WTC11 (cell line): ENCODE results near the gene RPS18. TPM values are rescaled to one million over a fixed set of nuclear protein-coding genes. Genes with fewer than 3 reads are reported as not detected.

Experiments
- AR ChIP-seq: fragments of 250-450 bp; sonication (Bioruptor Pico); IDR thresholded peaks from 2 replicates; pipeline ENCODE4 v1.9.0; 2021; ENCODE audit warnings: mild to moderate bottlenecking
- ATF2 ChIP-seq: sonication (generic); formaldehyde crosslinking; IDR thresholded peaks from 2 replicates; pipeline ENCODE4 v1.8.1; 2022; ENCODE audit warnings: low read depth, missing genetic modification reagents, borderline replicate concordance
- CREB1 ChIP-seq: sonication (generic); formaldehyde crosslinking; IDR thresholded peaks from 2 replicates; pipeline ENCODE4 v1.8.0; 2023; ENCODE audit warnings: mild to moderate bottlenecking, missing genetic modification reagents
- CREM ChIP-seq: sonication (generic); formaldehyde crosslinking; IDR thresholded peaks from 2 replicates; pipeline ENCODE4 v1.8.1; 2022; ENCODE audit warnings: mild to moderate bottlenecking, missing genetic modification reagents, moderate library complexity
- FOXK1 ChIP-seq: sonication (generic); formaldehyde crosslinking; IDR thresholded peaks from 2 replicates; pipeline ENCODE4 v1.8.0; 2022; ENCODE audit warnings: mild to moderate bottlenecking, moderate library complexity, missing genetic modification reagents
- FOXP1 ChIP-seq: sonication (generic); formaldehyde crosslinking; IDR thresholded peaks from 2 replicates; pipeline ENCODE4 v1.8.0; 2022; ENCODE audit warnings: missing genetic modification reagents, mild to moderate bottlenecking, moderate library complexity, borderline replicate concordance
- KAT7 ChIP-seq: sonication (generic); formaldehyde crosslinking; IDR thresholded peaks from 2 replicates; pipeline ENCODE4 v1.8.1; 2023; ENCODE audit warnings: missing genetic modification reagents, mild to moderate bottlenecking, borderline replicate concordance
- MLX ChIP-seq: sonication (generic); formaldehyde crosslinking; IDR thresholded peaks from 2 replicates; pipeline ENCODE4 v1.8.1; 2023; ENCODE audit warnings: mild to moderate bottlenecking, missing genetic modification reagents, moderate library complexity
- PRRX2 ChIP-seq: fragments of 250-450 bp; sonication (Bioruptor Pico); IDR thresholded peaks from 2 replicates; pipeline ENCODE4 v1.8.0; 2021; ENCODE audit warnings: mild to moderate bottlenecking
- RORB ChIP-seq: fragments of 250-450 bp; sonication (Bioruptor Pico); IDR thresholded peaks from 2 replicates; pipeline ENCODE4 v1.9.0; 2021; ENCODE audit warnings: mild to moderate bottlenecking
- TEAD1 ChIP-seq: sonication (generic); formaldehyde crosslinking; IDR thresholded peaks from 2 replicates; pipeline ENCODE4 v1.8.0; 2022; ENCODE audit warnings: mild to moderate bottlenecking, missing genetic modification reagents
- ZBTB21 ChIP-seq: sonication (generic); formaldehyde crosslinking; IDR thresholded peaks from 2 replicates; pipeline ENCODE4 v1.8.1; 2023; ENCODE audit warnings: mild to moderate bottlenecking, missing genetic modification reagents, borderline replicate concordance
- ZBTB43 ChIP-seq: sonication (generic); formaldehyde crosslinking; IDR thresholded peaks from 2 replicates; pipeline ENCODE4 v1.8.1; 2023; ENCODE audit warnings: mild to moderate bottlenecking, missing genetic modification reagents
- ZNF263 ChIP-seq: sonication (generic); formaldehyde crosslinking; IDR thresholded peaks from 2 replicates; pipeline ENCODE4 v1.8.1; 2022; ENCODE audit warnings: low read depth, mild to moderate bottlenecking, moderate library complexity, missing genetic modification reagents
- ZNF532 ChIP-seq: fragments of 250-450 bp; sonication (Bioruptor Pico); IDR thresholded peaks from 2 replicates; pipeline ENCODE4 v1.9.0; 2021; ENCODE audit warnings: mild to moderate bottlenecking, borderline replicate concordance
- total RNA-seq: library from RNA; stranded (reverse); gene quantifications from 3 replicates; pipeline ENCODE4 v1.2.3, GENCODE V29; 2021
- TF ChIP-seq, protein P1 (sequence below): sonication (generic); formaldehyde crosslinking; IDR thresholded peaks from 2 replicates; pipeline ENCODE4 v1.8.0; 2022; ENCODE audit warnings: missing genetic modification reagents
- TF ChIP-seq, protein P2 (sequence below): sonication (generic); formaldehyde crosslinking; IDR thresholded peaks from 2 replicates; pipeline ENCODE4 v1.8.0; 2023; ENCODE audit warnings: mild to moderate bottlenecking, missing genetic modification reagents
- TF ChIP-seq, protein P3 (sequence below): sonication (generic); formaldehyde crosslinking; IDR thresholded peaks from 2 replicates; pipeline ENCODE4 v1.8.1; 2022; ENCODE audit warnings: missing genetic modification reagents, borderline replicate concordance

Gene RPS18
- total RNA-seq, 1 experiment from 2014 or later, result 2,857 TPM

DNA sequence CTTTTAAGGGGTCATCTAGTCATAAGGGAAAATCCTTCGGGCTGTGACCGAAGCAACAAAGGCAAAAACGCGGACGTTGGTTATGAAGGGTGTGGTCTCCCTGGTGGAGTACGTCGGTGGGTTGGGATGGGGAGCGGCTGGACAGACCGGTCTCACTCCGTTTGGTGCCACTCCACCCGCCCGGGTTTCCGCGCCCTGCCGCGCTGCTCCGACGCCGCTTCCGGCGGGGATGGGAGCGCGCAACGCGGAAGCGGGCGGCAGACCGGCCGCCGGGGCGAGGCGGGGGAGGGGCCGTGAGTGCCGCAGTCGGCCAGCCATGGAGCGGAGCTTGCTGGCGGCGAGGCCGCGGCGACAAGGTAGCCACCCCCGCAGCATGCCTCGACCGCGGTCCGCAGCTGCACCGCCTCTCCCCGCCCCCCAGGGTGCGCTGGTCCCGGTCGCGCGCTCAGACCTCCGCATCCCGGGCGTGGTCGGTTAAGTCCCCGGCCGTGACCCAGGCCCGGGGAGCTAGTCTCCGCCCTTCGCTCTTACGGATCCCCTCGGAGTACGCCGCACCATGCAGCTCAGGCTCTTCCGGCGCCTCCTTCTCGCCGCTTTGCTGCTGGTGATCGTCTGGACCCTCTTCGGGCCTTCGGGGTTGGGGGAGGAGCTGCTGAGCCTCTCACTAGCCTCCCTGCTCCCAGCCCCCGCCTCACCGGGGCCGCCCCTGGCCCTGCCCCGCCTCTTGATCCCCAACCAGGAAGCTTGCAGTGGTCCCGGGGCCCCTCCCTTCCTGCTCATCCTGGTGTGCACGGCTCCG is 5.2 kb downstream of the RPS18 start, which contains the start of gene B3GALT4 (continued):
- TF ChIP-seq FOXP1 (CRISPR knock-in tag) (peak; percentile 97), CREM (CRISPR knock-in tag) (peak; percentile 36; the same call in 1 of the 2 replicates), FOXK1 (CRISPR knock-in tag) (peak; percentile 74), ZBTB21 (CRISPR knock-in tag) (peak; percentile 38; the same call in 1 of the 2 replicates), ATF2 (CRISPR knock-in tag) (no peak), KAT7 (CRISPR knock-in tag) (peak; percentile 98), AR (CRISPR knock-in tag) (peak; percentile 96), PRRX2 (CRISPR knock-in tag) (peak; percentile 99), TEAD1 (CRISPR knock-in tag) (peak; percentile 72; the same call in 1 of the 2 replicates), ZBTB43 (CRISPR knock-in tag) (peak; percentile 87), ZNF532 (peak; percentile 97), ZNF263 (CRISPR knock-in tag) (peak; percentile 62; the same call in 1 of the 2 replicates), MLX (CRISPR knock-in tag) (peak; percentile 73; the same call in 1 of the 2 replicates), CREB1 (CRISPR knock-in tag) (peak; percentile 77), RORB (CRISPR knock-in tag) (no peak)
- TF ChIP-seq, protein P1, sequence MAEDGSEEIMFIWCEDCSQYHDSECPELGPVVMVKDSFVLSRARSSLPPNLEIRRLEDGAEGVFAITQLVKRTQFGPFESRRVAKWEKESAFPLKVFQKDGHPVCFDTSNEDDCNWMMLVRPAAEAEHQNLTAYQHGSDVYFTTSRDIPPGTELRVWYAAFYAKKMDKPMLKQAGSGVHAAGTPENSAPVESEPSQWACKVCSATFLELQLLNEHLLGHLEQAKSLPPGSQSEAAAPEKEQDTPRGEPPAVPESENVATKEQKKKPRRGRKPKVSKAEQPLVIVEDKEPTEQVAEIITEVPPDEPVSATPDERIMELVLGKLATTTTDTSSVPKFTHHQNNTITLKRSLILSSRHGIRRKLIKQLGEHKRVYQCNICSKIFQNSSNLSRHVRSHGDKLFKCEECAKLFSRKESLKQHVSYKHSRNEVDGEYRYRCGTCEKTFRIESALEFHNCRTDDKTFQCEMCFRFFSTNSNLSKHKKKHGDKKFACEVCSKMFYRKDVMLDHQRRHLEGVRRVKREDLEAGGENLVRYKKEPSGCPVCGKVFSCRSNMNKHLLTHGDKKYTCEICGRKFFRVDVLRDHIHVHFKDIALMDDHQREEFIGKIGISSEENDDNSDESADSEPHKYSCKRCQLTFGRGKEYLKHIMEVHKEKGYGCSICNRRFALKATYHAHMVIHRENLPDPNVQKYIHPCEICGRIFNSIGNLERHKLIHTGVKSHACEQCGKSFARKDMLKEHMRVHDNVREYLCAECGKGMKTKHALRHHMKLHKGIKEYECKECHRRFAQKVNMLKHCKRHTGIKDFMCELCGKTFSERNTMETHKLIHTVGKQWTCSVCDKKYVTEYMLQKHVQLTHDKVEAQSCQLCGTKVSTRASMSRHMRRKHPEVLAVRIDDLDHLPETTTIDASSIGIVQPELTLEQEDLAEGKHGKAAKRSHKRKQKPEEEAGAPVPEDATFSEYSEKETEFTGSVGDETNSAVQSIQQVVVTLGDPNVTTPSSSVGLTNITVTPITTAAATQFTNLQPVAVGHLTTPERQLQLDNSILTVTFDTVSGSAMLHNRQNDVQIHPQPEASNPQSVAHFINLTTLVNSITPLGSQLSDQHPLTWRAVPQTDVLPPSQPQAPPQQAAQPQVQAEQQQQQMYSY, result peak; percentile 69
- TF ChIP-seq, protein P2, sequence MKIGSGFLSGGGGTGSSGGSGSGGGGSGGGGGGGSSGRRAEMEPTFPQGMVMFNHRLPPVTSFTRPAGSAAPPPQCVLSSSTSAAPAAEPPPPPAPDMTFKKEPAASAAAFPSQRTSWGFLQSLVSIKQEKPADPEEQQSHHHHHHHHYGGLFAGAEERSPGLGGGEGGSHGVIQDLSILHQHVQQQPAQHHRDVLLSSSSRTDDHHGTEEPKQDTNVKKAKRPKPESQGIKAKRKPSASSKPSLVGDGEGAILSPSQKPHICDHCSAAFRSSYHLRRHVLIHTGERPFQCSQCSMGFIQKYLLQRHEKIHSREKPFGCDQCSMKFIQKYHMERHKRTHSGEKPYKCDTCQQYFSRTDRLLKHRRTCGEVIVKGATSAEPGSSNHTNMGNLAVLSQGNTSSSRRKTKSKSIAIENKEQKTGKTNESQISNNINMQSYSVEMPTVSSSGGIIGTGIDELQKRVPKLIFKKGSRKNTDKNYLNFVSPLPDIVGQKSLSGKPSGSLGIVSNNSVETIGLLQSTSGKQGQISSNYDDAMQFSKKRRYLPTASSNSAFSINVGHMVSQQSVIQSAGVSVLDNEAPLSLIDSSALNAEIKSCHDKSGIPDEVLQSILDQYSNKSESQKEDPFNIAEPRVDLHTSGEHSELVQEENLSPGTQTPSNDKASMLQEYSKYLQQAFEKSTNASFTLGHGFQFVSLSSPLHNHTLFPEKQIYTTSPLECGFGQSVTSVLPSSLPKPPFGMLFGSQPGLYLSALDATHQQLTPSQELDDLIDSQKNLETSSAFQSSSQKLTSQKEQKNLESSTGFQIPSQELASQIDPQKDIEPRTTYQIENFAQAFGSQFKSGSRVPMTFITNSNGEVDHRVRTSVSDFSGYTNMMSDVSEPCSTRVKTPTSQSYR (CRISPR knock-in tag), result peak; percentile 90
- TF ChIP-seq, protein P3, sequence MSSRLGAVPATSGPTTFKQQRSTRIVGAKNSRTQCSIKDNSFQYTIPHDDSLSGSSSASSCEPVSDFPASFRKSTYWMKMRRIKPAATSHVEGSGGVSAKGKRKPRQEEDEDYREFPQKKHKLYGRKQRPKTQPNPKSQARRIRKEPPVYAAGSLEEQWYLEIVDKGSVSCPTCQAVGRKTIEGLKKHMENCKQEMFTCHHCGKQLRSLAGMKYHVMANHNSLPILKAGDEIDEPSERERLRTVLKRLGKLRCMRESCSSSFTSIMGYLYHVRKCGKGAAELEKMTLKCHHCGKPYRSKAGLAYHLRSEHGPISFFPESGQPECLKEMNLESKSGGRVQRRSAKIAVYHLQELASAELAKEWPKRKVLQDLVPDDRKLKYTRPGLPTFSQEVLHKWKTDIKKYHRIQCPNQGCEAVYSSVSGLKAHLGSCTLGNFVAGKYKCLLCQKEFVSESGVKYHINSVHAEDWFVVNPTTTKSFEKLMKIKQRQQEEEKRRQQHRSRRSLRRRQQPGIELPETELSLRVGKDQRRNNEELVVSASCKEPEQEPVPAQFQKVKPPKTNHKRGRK (CRISPR knock-in tag), result no peak
